ENCODE data around the gene PMIS2.

The PMIS2 gene

GRCh38 chr19:35556846-35557538 lies 29.0 kb upstream of the PMIS2 start:
- no peak for DNase-seq

- DNase-seq = peak; percentile 82
These were observed 28.2 kb upstream of the PMIS2 start for GRCh38 chr19:35557539-35558399.

- no peak for DNase-seq
These were observed 27.3 kb upstream of the PMIS2 start for GRCh38 chr19:35558400-35559280.

- no peak for DNase-seq
These were observed 26.7 kb upstream of the PMIS2 start for GRCh38 chr19:35559281-35559659.

GRCh38 chr19:35559781-35560180 lies 26.2 kb upstream of the PMIS2 start:
- no peak for DNase-seq

GRCh38 chr19:35560271-35560670 lies 25.7 kb upstream of the PMIS2 start:
- DNase-seq = no peak

GRCh38 chr19:35560677-35561076 lies 25.3 kb upstream of the PMIS2 start:
- DNase-seq = no peak

- no peak for DNase-seq
These were observed 24.5 kb upstream of the PMIS2 start for GRCh38 chr19:35561436-35561835.

GRCh38 chr19:35562336-35562735 lies 23.6 kb upstream of the PMIS2 start:
- DNase-seq = no peak

- no peak for DNase-seq
These were observed 23.2 kb upstream of the PMIS2 start for GRCh38 chr19:35562776-35563175.

- no peak for DNase-seq
These were observed 22.7 kb upstream of the PMIS2 start, which contains the start of gene ATP4A for GRCh38 chr19:35563207-35563829. TSS of gene ATP4A (minus strand) at chr19:35563658. CDS start at chr19:35563629, 29 bp downstream.

- no peak for DNase-seq
These were observed 20.7 kb upstream of the PMIS2 start for GRCh38 chr19:35565016-35565856.

- DNase-seq = no peak
These were observed 19.2 kb upstream of the PMIS2 start for GRCh38 chr19:35566738-35567137.

GRCh38 chr19:35569281-35569781 lies 16.6 kb upstream of the PMIS2 start:
- DNase-seq = no peak

- no peak for DNase-seq
These were observed 14.5 kb upstream of the PMIS2 start for GRCh38 chr19:35571406-35571965.

GRCh38 chr19:35577918-35578317 lies 8.1 kb upstream of the PMIS2 start:
- no peak for DNase-seq

GRCh38 chr19:35578707-35579106 lies 7.3 kb upstream of the PMIS2 start:
- DNase-seq = no peak

- no peak for DNase-seq
These were observed 3.2 kb upstream of the PMIS2 start for GRCh38 chr19:35582760-35583159.

- no peak for DNase-seq
These were observed 1.3 kb downstream of the PMIS2 start for GRCh38 chr19:35587321-35587720.

- DNase-seq = no peak
These were observed 4.9 kb downstream of the PMIS2 start for GRCh38 chr19:35590875-35591274.

GRCh38 chr19:35592226-35592625 lies 6.3 kb downstream of the PMIS2 start:
- DNase-seq = peak; percentile 60

Data from activated CD8-positive, alpha-beta memory T cell treated with anti-CD3 and anti-CD28 coated beads for 24 hours (primary cell).